Measurements from ENCODE around the gene VKORC1L1. TPM values are rescaled to one million over a fixed set of nuclear protein-coding genes. Genes with fewer than 3 reads are reported as not detected.

The VKORC1L1 gene
- total and polyA plus RNA-seq, 9 of the 15 experiments (the other 6 are each of a cell fraction or from before 2014, with no cell fraction given), result 6.8 to 36.5 (median 19.3) TPM

GRCh38 chr7:65946904-65947303 lies 74.0 kb downstream of the VKORC1L1 start (continued):
- TF ChIP-seq ZNF655 (CRISPR knock-in tag; IDR thresholded peaks at IDR 0.05), result no peak
- 0 out of 2 replicates have a peak, but pooled peaks have one; percentile 12 for TF ChIP-seq IRF9 (tag; IDR thresholded peaks at IDR 0.05)
- no peak for TF ChIP-seq DPF2 (IDR thresholded peaks at IDR 0.05)
- no peak for TF ChIP-seq PATZ1 (CRISPR knock-in tag; IDR thresholded peaks at IDR 0.05; ENCODE audit: borderline replicate concordance)
- TF ChIP-seq CEBPB (tag; IDR thresholded peaks at IDR 0.05), result peak; percentile 53; the same call in 1 of the 2 replicates
- TF ChIP-seq HSF4 (CRISPR knock-in tag; IDR thresholded peaks at IDR 0.05; ENCODE audit: borderline replicate concordance), result no peak
- TF ChIP-seq ELF4 (CRISPR knock-in tag; IDR thresholded peaks at IDR 0.05), result no peak
- TF ChIP-seq NELFE (IDR thresholded peaks at IDR 0.05; ENCODE audit: insufficient read depth, insufficient read length), result no peak
